Hippocampal formation (tissue), 2 donors: ENCODE results near the gene CRACDL.
"Not testable (repeated sequence)": the region's sequence is repeated elsewhere in the genome, so short reads cannot be mapped to it uniquely, and the experiment has no call there.

Source experiments
- DNase-seq, 2 donors: peaks; one replicate each; lab custom pipeline; 2025; lab: John Stamatoyannopoulos, UW

CRACDL gene

DNA sequence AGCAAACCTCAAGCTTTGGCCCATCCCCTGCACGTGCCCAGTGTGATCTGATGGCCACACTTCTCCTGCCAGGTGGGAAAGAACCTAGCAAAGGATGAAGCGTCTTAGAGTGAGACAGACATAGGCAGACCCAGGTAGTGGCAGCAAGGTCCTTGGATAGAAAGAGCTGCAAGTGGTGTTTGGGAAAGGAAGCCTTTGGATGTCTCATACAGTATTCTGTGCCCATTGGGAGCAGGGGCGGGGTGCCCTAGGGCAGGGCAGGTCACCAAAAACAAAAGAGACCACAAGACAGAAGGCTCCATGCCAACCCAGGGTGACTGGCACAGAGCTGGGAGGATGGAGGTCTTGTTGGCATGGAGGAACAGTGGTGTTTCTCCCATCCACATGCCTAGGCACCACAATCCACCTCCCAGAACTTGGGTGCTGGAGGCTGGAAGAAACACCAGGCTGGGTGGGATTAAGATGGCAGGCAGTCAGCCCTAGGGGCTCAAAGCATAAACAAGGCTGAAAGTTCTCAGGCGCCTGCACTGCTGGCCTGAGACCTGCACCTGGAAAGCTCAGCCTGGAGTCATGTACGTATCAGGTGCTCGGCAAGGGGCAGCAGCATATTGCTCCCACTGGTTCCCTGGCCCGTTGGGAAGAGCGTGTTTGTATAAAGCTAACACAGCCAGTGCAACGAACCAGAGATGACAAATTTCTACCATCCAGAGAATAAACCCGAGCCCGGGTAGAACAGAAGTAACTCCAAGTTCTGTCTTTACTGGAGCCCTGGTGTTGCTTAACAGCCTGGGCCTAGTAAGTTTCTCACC, 52.9 kb downstream of the CRACDL start:
- DNase-seq, result peak in 1 of 2 donors; percentile 26

DNA sequence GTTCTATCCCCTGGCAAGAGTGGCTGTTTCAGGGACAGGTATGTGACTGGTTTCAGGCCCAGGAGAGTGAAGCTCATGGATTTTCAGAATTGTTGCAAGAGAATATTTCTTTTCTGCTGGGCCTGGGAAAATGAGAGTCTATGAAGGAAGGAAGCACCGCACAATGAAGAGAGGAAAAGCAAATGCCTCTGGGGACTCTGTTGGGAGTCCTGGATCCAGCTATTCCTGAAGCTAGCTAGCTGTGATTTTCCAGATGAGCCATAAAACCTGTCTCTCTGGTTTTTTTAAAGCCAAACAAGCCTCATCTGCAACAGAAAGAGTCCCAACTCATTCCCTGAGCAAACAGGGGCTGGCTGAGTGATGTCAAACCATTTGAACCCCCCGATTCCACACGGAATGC, 53.7 kb downstream of the CRACDL start:
- no peak for DNase-seq

DNA sequence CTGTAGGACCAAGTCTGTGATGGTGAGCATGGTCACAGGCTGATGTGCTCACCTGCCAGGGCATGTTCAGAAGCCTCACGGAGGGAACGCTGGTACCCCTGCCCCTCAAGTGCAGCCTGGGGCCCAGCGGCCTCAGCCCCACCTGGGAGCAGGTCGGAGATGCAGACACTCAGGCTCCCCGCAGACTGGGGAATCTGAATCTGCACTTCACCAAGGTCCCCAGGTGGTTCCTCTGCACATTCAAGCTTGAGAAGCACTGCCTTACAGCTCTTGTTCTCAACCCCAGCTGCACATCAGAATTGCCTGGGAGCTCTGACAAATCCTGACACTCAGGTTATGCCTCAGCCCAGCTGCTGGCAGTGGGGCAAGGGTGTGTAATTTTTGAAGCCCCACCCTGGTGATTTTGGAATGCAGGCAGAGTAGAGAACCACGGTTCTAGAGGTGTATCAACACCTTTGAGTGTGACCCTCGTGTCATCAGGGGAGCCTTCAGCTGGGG, 54.8 kb downstream of the CRACDL start:
- DNase-seq, result no peak

DNA sequence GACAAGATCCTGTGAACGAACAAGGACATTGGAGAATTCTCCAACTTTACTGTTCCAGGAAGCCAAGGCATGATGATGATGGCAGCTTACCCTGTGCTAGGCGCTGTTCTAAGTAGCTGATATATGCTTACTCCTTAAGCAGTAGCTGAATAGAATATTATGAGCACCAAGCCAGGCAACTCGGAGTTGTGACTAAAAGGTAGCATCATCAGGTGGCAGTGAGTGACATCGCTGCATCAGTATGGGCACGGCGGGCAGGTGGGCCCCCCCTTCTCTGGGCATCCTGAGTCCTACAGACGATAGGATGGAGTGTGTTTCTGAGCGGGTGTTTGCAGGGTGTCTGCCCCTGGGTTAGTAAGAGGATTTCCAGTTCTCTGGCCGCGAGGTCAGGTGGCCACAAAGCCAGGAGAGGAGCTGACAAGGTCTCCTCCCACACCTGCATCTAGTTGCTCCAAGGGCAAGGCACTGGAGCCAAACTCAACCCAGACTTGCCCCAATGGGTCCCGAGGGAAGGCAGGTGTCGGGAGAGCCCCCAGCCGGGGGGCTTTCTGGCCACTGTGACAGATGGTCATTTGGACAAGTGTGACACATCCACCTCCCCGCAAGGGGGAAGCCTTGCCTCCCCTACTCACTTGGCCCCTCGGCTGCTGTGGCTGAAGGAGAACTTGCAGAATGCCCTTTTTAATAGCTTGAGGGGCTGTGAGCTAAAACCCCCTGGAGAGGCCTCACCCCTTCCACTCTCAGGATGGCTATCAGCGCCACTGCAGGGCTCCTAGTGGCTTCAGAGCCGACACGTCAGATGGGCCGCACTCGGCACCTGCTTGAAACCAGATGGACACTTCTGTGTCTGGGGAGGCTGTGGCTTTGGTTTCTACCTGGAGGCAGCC, 55.5 kb downstream of the CRACDL start:
- no peak for DNase-seq

DNA sequence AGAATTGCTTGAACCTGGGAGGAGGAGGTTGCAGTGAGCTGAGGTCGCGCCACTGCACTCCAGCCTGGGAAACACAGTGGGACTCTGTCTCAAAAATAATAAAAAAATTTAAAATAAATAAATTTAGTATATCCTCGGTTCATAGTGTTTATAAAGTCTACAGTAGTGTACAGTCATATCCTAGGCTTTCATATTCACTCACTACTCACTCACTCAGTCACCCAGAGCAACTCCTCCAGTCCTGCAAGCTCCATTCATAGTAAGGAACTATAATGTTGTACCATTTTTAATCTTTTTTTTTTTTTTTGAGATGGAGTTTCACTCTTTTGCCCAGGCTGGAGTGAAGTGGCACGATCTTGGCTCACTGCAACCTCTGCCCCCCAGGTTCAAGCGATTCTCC, 58.4 kb downstream of the CRACDL start:
- DNase-seq, result not testable (repeated sequence)

DNA sequence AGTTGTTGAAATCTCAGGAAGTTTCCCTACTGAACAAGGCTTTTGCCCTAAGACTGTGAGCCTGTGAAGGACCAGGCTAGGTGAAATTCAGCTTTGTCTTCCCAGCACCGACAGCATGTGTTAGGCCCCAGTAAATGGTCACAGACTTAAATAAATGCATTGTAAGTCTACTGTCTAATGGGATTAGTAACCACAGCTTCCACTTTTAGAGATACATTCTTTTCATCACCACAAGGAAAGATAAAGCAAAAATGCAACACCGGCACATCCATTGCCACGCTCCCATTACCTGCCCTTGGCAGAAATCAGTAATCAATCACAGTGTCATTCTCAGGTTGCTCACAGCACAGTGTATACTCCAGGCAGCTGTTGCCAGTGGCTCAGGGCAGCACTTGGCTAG, 59.3 kb downstream of the CRACDL start:
- DNase-seq, result no peak

DNA sequence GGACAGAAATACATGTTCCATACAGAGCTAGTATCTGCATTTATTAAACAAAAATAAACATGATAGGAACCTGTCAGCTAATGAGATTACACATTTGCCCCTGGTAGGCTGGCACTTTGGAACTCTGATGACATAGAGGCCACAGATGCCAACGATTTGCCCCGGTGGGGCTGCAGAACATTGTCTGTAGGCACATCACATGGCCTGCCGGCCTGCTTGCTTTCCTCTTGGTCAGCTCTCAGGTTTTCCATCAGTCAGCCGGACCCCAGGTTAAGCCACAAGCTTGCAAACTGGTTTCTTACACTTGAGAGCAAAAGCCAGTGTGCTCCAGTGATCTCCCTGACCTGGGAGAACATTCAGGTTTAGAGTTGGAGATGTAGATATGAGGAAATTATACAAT, 60.3 kb downstream of the CRACDL start:
- DNase-seq, result no peak

DNA sequence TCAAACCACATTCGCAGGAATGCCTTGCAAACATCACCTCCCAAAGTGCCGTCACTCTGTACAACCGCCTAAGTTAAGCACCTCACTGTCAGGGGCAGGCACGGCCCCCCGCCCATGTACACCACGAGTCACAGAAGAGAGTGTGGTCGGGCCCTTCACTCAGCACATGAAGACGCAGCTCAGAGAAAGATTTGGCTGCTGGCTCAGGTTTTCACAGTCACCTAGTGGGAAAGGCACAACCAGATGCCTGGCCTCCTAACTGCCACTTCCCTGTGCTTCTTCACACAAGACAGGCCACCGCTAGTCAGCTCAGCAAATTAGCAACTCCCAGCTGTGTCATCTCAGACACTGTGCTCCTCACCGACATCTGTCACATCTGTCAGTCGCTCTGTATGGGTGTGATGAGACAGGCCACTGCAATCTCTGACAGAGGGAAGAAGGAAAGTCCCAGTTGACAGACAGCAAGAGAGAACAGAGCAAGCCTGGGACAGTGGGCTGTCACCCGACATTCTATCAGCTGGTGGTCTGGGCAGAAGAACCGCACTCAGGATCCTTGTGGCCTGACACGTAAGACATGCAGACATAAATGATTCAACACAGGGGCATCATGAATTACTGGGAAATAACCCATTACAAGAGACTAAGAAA, 60.8 kb downstream of the CRACDL start:
- no peak for DNase-seq

DNA sequence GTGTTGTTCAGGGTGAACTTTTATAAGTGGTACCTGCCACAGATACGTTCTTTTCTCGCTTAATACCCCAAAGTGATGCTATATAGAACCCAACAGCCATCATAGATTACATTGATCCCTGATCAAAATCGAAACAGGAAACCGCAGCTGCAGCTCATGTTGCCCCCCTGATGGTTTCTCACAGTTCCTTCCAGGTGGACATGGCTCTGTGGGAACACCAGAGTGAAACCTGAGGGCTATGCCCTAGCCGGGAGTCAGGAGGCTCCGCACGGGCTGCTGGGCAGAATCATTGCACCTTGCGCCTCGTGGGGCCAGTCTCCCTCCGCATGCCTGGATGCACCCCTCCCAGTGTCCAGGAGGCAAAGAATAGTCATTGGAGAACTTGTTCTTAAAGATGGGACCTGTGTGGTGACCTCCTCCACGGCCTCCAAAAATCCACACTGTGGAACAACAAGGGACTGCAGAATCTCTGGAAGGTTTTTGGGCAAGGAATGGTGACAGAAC, 61.8 kb downstream of the CRACDL start:
- no peak for DNase-seq

DNA sequence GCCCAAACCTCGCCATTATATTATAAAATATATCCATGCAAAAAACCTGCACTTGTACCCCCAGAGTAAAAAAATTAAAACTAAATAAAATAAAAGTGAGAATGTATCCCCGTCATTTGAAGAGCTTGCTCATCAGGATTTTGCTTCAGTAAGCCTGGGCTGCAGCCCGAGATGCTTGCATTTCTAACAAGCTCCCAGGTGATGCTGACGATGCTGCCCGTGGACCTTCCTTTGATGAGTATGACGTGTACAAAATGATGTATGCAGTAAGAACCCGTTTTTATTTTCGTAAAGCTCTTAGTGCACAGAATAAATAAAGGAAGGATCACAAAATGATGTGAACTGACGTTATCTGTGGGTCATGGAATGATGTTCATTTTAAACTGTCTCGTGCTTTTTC, 63.5 kb downstream of the CRACDL start:
- DNase-seq, result no peak

DNA sequence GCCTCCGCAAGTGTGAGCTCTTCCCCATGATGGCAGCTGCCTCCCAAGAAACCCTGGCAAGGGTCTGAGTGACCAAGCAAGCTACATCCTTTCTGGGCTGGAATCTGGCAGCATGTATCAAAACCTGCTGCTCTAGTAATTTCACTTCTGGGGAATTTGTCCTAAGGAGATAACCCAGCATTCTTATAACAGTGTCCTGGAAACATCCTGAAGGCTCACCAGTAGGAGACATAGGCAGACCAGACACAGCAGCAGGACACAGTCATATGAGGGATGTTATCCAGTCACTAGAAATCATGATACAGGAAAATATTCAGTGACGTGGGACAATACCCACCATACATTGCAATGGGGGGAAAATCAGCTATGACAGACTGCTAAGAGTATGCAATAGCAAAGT, 64.5 kb downstream of the CRACDL start:
- DNase-seq, result no peak

DNA sequence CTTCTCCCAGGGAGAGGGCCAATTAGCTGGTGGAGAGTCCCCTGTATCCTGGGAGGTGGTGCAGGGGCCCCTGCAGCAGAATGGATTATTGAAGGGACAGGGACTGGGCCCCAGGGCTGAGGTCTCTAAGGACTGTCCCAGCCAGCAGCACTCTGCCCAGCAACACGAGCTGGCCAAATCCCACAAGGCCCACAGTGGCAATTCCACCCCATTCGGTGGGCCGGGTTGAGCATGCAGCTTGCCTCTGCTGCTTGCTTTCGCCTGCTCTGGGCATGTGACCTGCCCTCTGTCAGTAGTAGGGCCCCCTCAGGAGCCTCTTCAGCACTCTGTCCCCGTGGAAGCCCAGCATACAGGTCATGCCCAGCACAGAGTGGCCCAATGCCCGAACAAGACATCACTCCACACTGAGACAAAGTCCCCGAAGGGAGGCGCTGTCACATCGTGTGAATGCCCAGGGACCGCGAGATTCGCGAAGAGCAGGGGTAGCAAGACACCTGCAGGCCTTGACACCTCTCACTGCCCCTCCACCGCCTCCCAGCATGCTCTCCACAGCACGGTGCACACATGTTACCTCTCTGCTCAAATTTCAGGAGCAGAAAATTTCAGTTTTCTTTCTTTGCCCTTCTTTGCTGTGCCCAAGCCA, 65.4 kb downstream of the CRACDL start:
- DNase-seq, result no peak

DNA sequence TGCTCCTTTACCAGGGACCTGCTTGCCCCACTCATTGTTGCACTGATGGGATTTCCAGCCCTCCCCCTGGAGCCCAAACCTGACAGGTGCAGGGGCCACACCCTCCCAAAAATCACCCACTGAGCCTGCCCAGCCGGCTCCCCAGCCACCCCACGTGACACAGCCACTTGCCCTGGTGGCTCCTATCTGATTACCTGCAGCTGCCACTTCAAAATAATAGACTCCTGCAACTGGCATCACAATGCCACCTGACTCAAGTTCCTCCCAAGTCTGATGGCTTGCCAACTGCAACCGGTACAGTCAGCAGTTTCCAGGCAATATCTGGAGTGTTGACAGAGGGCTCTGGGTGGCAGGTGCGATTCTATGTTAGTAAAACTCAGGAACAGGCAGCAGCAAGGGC, 66.2 kb downstream of the CRACDL start:
- DNase-seq, result no peak

DNA sequence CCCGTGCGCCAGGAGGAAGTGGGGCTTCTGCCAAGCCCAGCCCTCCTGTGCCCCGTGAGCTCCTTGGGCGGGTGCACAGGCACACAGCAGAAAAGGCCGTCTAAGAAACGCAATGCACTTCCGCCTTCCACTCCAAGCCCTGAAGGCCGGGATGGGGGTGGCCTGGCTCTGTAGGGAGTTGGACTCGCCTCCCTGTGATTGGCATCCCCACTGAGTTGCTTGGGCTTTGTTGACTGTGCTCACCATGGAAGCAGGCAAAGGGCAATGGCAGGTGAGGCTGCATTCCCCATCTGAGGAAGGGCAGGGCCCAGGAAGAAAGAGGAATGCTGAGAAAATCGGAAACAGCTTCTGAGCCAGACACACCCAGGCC, 66.8 kb downstream of the CRACDL start:
- DNase-seq, result no peak

DNA sequence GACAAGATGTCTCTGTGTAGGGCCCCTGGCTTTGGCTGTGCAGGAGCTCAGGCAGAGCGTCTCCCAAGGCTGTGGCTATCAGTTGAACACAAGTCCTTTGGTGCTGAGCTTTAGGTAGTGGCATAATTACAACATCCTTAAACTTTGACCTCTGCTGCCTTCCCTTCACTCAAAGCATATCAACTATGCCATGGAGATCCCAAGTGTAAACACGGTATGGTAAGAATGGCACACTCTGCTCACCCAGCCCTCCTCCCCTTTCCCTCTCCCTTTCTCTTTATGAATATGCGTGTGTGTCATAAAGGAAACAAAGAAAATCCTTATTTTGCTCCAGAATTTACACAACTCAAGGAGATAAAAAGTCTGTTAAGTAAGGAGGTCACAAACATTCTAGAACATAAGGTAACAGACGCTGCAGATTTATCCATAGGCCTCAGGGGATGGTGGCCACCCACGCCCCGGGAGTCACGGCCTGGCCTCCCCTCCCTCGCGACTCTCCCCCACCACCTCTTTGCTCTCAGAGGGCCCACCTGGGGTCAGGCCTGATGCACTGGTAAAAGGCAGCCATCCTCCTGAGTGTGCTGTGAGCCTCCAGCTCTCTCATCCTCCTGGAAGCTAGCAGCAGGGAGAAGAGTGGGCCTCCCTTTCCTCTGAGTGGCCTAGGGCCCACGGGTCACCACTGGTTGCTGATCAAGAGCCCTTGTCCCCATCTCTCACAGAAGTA, 67.3 kb downstream of the CRACDL start:
- DNase-seq, result no peak

DNA sequence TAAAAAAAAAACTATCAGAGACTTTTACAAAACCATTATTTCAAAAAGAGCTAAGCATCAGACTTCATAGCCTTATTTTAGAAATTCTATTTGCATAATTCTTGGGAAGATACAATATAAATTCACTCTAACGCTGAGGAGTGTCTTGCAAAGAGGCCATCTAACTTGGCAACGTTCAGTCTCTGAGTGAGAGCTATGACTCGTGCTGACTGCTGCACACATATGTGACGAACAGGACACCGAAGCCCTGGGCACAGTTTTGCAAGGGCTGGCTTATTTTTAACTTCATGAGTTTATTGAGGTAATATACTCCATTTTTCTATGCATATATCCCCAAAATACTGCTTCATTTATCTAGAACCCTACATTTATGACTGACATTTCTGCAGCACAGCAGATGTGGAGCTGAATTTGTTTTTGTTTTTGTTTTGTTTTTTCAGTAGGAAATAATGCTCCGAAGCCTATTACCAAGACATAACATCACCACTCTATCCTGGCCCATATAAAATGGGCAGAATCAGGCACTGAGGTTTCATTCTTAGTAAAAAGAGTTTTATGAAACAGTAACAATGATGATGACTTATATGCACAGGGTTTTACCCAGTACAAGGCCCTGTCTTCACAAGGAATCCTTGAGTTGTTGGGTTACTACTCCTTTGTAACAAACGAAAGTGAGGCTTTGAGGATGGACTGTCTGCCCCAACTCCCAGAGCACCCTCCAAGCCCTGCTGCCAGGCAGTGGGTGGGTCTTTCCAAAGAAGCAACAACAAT, 68.3 kb downstream of the CRACDL start:
- DNase-seq, result no peak

DNA sequence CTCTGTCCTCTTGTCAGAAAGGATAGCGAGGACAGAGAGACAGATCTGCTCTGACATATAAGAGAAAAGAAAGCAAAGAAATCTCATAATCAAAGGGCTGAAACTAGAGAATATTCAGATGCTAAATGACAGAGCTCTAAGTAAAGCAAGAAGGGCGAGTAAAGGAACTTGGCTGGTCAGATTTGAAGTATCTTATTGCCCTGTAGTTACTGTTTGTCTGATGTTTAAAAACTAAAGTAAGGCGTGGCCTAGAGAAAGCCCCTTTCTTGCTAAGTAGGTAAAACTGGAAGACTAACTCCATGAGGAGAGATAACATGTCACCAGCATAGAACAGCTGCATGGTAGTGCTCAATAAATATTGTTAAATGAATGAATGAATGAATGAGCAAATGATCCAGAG, 70.0 kb downstream of the CRACDL start:
- DNase-seq, result no peak

DNA sequence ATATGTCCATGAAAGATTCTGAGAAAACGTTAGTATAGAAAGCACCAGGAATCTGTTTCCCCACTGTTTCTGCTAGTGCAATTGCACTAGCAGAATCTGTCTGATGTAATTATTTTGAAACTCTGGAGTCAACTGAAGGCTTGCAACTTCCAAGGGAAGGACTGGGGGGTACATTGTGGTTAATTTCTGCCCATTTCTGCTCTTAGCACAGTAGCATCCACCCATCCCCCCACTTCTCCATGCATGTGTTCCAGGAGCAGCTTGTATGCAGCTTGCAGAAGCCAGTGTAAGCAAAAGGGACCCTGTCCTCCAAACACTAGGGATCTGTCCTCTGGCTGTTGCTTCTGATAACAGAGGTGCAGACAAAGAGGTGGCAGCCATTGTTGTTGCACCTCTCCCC, 74.4 kb downstream of the CRACDL start:
- no peak for DNase-seq

DNA sequence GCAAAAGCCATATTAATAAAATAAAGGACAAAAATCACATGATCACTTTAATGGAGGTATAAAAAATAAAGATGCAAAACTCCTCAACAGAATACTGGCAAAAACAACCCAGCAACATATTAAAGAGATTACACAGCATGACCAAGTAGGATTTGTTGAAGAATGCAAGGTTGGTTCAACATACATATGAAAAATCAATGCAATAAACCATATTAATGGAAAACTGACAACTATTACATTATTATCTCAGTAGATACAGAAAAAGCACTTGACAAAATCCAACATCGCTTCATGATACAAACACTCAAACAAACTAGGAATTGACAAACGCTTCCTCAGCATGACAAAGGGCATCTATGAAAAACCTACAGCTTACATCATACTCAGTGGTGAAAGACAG, 76.7 kb downstream of the CRACDL start:
- DNase-seq, result no peak

DNA sequence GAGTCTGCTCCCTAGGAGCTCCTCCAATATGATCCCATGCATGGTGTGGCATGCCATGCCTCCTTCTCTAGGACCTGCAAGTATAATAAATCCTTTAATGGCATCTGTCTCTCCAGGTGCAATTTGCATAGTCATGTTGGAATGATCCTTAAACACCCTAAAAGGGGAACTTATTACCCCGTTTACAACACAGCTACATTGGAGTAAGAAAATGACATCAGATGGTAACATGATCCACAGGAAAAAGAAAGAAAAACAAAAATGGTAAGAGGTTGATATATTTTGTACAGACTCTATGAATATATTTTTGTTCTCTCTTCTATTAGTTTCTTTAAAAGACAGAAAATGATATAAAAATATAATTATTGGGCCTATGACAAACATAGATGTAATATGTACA, 79.0 kb downstream of the CRACDL start:
- DNase-seq, result no peak
